ENCODE measurements around the gene PLCG1. TPM values are rescaled to one million over a fixed set of nuclear protein-coding genes. Genes with fewer than 3 reads are reported as not detected.

The PLCG1 gene
- polyA plus RNA-seq, 2 of the 4 experiments (the other 2 are of a cell fraction), result 22.0 to 65.0 TPM

- ChIA-PET CTCF (interaction anchor here (0.6 to 3.1 kb wide), 8 partner anchors 8 to 262 kb away, joined by 3 to 26 read pairs (median 4); partner anchors contain the start of gene LPIN3), POLR2A (no interaction called here)
- no peaks in the 10 kb centered on the region for H3K9me3 ChIP-seq
- ATAC-seq, result no peak
- H3K27ac ChIP-seq, result no peak overlapping the region
- no peaks in the 10 kb centered on the region for H3K4me1 ChIP-seq
- no peak for DNase-seq (ENCODE audit: low read depth in 1 of 2, low spot score in 1 of 2)
- no peak overlapping the region for H3K4me2 ChIP-seq
- TF ChIP-seq HES2 (IDR thresholded peaks at IDR 0.05) (no peak), ESRRA (IDR thresholded peaks at IDR 0.05; ENCODE audit: borderline replicate concordance, low read length) (no peak), CHD2 (IDR thresholded peaks at IDR 0.05; ENCODE audit: low read length, partially characterized antibody) (no peak), FOXS1 (CRISPR knock-in tag; IDR thresholded peaks at IDR 0.05) (no peak), USF2 (IDR thresholded peaks at IDR 0.05) (no peak), POLR2A (IDR thresholded peaks at IDR 0.05; ENCODE audit: low read length) (no peak), RARB (CRISPR knock-in tag; IDR thresholded peaks at IDR 0.05) (no peak), EHF (CRISPR knock-in tag; IDR thresholded peaks at IDR 0.05) (no peak)
- TF ChIP-seq, protein P1, sequence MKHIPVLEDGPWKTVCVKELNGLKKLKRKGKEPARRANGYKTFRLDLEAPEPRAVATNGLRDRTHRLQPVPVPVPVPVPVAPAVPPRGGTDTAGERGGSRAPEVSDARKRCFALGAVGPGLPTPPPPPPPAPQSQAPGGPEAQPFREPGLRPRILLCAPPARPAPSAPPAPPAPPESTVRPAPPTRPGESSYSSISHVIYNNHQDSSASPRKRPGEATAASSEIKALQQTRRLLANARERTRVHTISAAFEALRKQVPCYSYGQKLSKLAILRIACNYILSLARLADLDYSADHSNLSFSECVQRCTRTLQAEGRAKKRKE (CRISPR knock-in tag; IDR thresholded peaks at IDR 0.05; ENCODE audit: low read depth), result no peak
- no peak for FAIRE-seq
- no peak overlapping the region for H3K4me3 ChIP-seq
- 87% methylated on average over 1 of the region's 1 CpG for WGBS (ENCODE audit: missing lambda C conversion rate)
Measured at GRCh38 chr20:41225091-41225490, 87.7 kb downstream of the PLCG1 start.

DNA sequence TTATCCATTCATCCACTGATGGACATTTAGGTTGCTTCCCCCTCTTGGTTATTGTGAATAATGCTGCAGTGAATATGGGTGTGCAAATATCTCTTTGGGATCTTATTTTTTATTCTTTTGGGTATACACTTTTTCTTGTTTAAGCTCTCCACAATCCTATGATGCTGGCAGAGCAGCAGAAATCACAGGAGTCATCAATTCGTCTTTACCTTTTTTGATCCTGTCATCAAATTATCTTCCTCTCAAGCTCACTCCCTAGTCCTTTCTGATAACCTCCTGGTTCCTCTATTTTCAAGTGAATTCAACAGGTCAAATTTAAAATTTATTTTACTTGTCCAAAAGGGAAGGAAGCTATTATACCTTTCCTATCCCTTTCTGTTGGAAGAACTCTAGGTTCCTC, 89.1 kb downstream of the PLCG1 start:
- ATAC-seq (no peak), FAIRE-seq (no peak), DNase-seq (ENCODE audit: low read depth in 1 of 2, low spot score in 1 of 2) (no peak)
- WGBS (ENCODE audit: missing lambda C conversion rate), result 48% methylated on average over 1 of the region's 1 CpG
- Histone ChIP-seq H3K9me3 (no peaks in the 10 kb centered on the region), H3K4me2 (no peak overlapping the region), H3K27ac (no peak overlapping the region), H3K4me3 (no peak overlapping the region), H3K4me1 (no peaks in the 10 kb centered on the region)
- ChIA-PET CTCF (interaction anchor here (1.1 to 1.9 kb wide), 3 partner anchors 53 to 113 kb away, joined by 3 to 6 read pairs (median 5); no protein-coding TSS in a partner anchor), POLR2A (no interaction called here)
- no peak for TF ChIP-seq HMGXB4 (CRISPR knock-in tag; IDR thresholded peaks at IDR 0.05; ENCODE audit: borderline replicate concordance)
- TF ChIP-seq FOSB (CRISPR knock-in tag; IDR thresholded peaks at IDR 0.05), result no peak
- TF ChIP-seq PHF8 (IDR thresholded peaks at IDR 0.05; ENCODE audit: borderline replicate concordance, low read depth), result no peak
- TF ChIP-seq RAD21 (conservative IDR thresholded peaks at IDR 0.05 in 1 of 2, IDR thresholded peaks at IDR 0.05 in 1 of 2), result no peak
- no peak for TF ChIP-seq FOSL2 (IDR thresholded peaks at IDR 0.05)
- no peak for TF ChIP-seq FOSL2 (CRISPR knock-in tag; IDR thresholded peaks at IDR 0.05)
- no peak for TF ChIP-seq CTCF (IDR thresholded peaks at IDR 0.05)
- TF ChIP-seq, protein P1 (CRISPR knock-in tag; IDR thresholded peaks at IDR 0.05; ENCODE audit: low read depth), result no peak
- no peak for TF ChIP-seq TP53 (CRISPR knock-in tag; IDR thresholded peaks at IDR 0.05)
- no peak for TF ChIP-seq MAX (IDR thresholded peaks at IDR 0.05)
- TF ChIP-seq CEBPB (IDR thresholded peaks at IDR 0.05), result no peak
- no peak for TF ChIP-seq POLR2A (IDR thresholded peaks at IDR 0.05; ENCODE audit: low read length)

Small RNAs within 50 kb of the gene (small RNA-seq; reads per million reads assigned to genes)
- gene AL022394.1 (0 reads per million in 6 experiments), gene MIR6871 (0 reads per million in 6 experiments)

Other genes with a start within 250 kb of the PLCG1 start
- 20.8 and 28.3 TPM in 2 replicates for gene TOP1, start 108.7 kb upstream of the PLCG1 start, polyA plus RNA-seq (2011; rRNA removed)
- gene TOP1, start 108.7 kb upstream of the PLCG1 start, polyA plus RNA-seq (2017; fragmentation: RNase III; extraction: RNeasy Plus Mini Kit Qiagen cat#74134 plus additional on column Dnase treatment), result 68.0 to 73.7 TPM (median 70.6 TPM) in 3 replicates
- 3.6 and 5.5 TPM in 2 replicates for gene ZHX3, start 180.2 kb downstream of the PLCG1 start, polyA plus RNA-seq (2011; rRNA removed)
- 3.9 to 4.1 TPM (median 3.9 TPM) in 3 replicates for gene ZHX3, start 180.2 kb downstream of the PLCG1 start, polyA plus RNA-seq (2017; fragmentation: RNase III; extraction: RNeasy Plus Mini Kit Qiagen cat#74134 plus additional on column Dnase treatment)
- 6.3 and 8.3 TPM in 2 replicates for gene LPIN3, start 203.3 kb downstream of the PLCG1 start, polyA plus RNA-seq (2011; rRNA removed)
- gene LPIN3, start 203.3 kb downstream of the PLCG1 start, polyA plus RNA-seq (2017; fragmentation: RNase III; extraction: RNeasy Plus Mini Kit Qiagen cat#74134 plus additional on column Dnase treatment), result 11.7 to 16.3 TPM (median 14.4 TPM) in 3 replicates
- 0.06 and 0.20 TPM in 2 replicates for gene EMILIN3, start 229.3 kb downstream of the PLCG1 start, polyA plus RNA-seq (2011; rRNA removed)
- gene EMILIN3, start 229.3 kb downstream of the PLCG1 start, polyA plus RNA-seq (2017; fragmentation: RNase III; extraction: RNeasy Plus Mini Kit Qiagen cat#74134 plus additional on column Dnase treatment), result 0.58 to 0.66 TPM (median 0.62 TPM) in 3 replicates